T-cell (primary cell): ENCODE results near the gene LHFPL2. TPM values are rescaled to one million over a fixed set of nuclear protein-coding genes. Genes with fewer than 3 reads are reported as not detected.

Experiments used
- ATAC-seq, 4 experiments: fragments of 200-7000 bp in 3 of 4; fragments of 150-1000 bp in 1 of 4; cut with Tn5 transposase; replicated peaks in 1 of 4; 1 replicate in 3 of 4; 2 replicates in 1 of 4; pipeline ENCODE4 v1.10.0; 2021; ENCODE audit warnings: moderate library complexity in 3 of 4, mild to moderate bottlenecking in 2 of 4, moderate number of reproducible peaks in 1 of 4
- CTCF ChIA-PET, 2 donors: fragments of 300-600 bp; sonication (Branson Sonifier 250); formaldehyde crosslinking; loops; one replicate each; lab custom pipeline; 2022; ENCODE audit warnings: antibody characterized with exemption in 2 of 2; lab: Charles Lee
- POLR2A ChIA-PET, 2 donors: fragments of 300-600 bp; sonication (Branson Sonifier 250); formaldehyde crosslinking; loops; one replicate each; lab custom pipeline; 2022; ENCODE audit warnings: antibody characterized with exemption in 2 of 2; lab: Charles Lee
- DNase-seq, 35 experiments: peaks; one replicate each; pipeline versions ENCODE4 v3.0.0 to v3.0.0-alpha.2; 2013 to 2023
- H3K27ac ChIP-seq: one replicate; pipeline ENCODE4 v1.5.1; 2013; ENCODE audit warnings: low read length
- H3K27me3 ChIP-seq, 2 experiments: replicated peaks in 1 of 2; 1 replicate in 1 of 2; 2 replicates in 1 of 2; pipeline versions ENCODE4 v1.6.1 to v1.7.0; 2013; ENCODE audit warnings: low read length in 1 of 2, mixed read lengths in 1 of 2; ENCODE audit not compliant: control insufficient read depth in 2 of 2, insufficient read depth in 2 of 2; ENCODE audit errors: extremely low read depth in 1 of 2
- H3K36me3 ChIP-seq, 2 donors: 1 replicate in 1 of 2; 2 replicates in 1 of 2; pipeline versions ENCODE4 v1.6.1 to v1.7.0; 2013; ENCODE audit warnings: low read length in 1 of 2; ENCODE audit not compliant: control insufficient read depth in 2 of 2, insufficient read depth in 1 of 2; ENCODE audit errors: extremely low read depth in 1 of 2
- H3K4me1 ChIP-seq, 2 experiments: 1 replicate in 1 of 2; 2 replicates in 1 of 2; pipeline versions ENCODE4 v1.6.1 to v1.7.0; 2013; ENCODE audit warnings: low read length in 2 of 2, mixed read lengths in 1 of 2; ENCODE audit not compliant: insufficient read depth in 2 of 2, control insufficient read depth in 1 of 2; ENCODE audit errors: extremely low read depth in 1 of 2
- H3K4me3 ChIP-seq, 2 donors: 1 replicate in 1 of 2; 2 replicates in 1 of 2; pipeline versions ENCODE4 v1.5.1 to v1.7.0; 2013; ENCODE audit warnings: mild to moderate bottlenecking in 2 of 2, low read length in 1 of 2, moderate library complexity in 1 of 2; ENCODE audit not compliant: control insufficient read depth in 1 of 2; ENCODE audit errors: extremely low read depth in 1 of 2
- H3K9me3 ChIP-seq: 2 replicates; pipeline ENCODE4 v1.7.0; 2013
- H3K27ac Mint-ChIP-seq, 2 donors: one replicate each; pipeline ENCODE4 v1.8.0; 2020 to 2021; ENCODE audit warnings: mild to moderate bottlenecking in 2 of 2, mixed read lengths in 2 of 2
- H3K27me3 Mint-ChIP-seq, 2 donors: one replicate each; pipeline ENCODE4 v1.8.0; 2021 to 2022; ENCODE audit warnings: mixed read lengths in 2 of 2
- H3K36me3 Mint-ChIP-seq: one replicate; pipeline ENCODE4 v1.8.0; 2021; ENCODE audit warnings: mixed read lengths
- H3K4me1 Mint-ChIP-seq, 3 donors: one replicate each; pipeline ENCODE4 v1.8.0; 2020 to 2022; ENCODE audit warnings: mixed read lengths in 3 of 3, mild to moderate bottlenecking in 1 of 3
- H3K4me3 Mint-ChIP-seq, 3 donors: one replicate each; pipeline ENCODE4 v1.8.0; 2020 to 2022; ENCODE audit warnings: mild to moderate bottlenecking in 3 of 3, mixed read lengths in 3 of 3, moderate library complexity in 3 of 3
- H3K9me3 Mint-ChIP-seq, 3 donors: one replicate each; pipeline ENCODE4 v1.8.0; 2020 to 2022; ENCODE audit warnings: mixed read lengths in 3 of 3
- WGBS: methylation state at CpG from one replicate; pipeline ENCODE4 v1.1.5; 2013; ENCODE audit warnings: missing lambda C conversion rate; ENCODE audit not compliant: insufficient coverage; 5-methylcytosine and 5-hydroxymethylcytosine counted together
- total RNA-seq, 35 experiments: library from RNA in 6 of 35; stranded (reverse) in 6 of 35; fragments of 120-200 nt in 1 of 35; gene quantifications; one replicate each; pipeline versions ENCODE4 v1.2.1 to v1.2.4 and lab custom pipeline; 2013 to 2026

The LHFPL2 gene
- total RNA-seq, 5 donors from 2014 or later (not counting 1 experiment from before 2014, with no cell fraction given), result 0.19 to 1.9 (median 0.82) TPM

DNA sequence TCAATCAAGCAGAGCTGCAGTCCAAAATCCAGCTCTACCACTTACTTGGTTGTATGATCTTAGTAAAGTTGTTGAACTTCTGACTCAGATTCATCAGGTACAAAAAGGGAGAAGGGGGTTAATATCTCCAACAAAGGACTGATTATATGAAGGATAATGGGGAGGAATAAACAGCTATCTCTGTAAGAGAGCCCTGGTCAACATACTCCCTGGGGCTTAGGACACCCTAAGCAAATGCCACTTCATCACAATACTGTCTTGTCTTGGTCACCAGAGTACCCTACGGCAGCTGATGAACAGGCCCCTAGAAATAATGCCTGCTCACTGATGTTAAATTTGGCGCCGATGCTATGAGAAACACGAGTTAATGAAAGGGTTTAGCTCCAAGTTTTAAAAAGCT, 34.8 kb downstream of the LHFPL2 start:
- H3K27me3 ChIP-seq, result peaks cover 0 to 6% of the 10 kb centered on the region in 2 experiments
- no peak for DNase-seq
- Mint-ChIP-seq H3K36me3 (no peaks in the 10 kb centered on the region), H3K27me3 (no peaks in the 10 kb centered on the region), H3K4me3 (no peak overlapping the region), H3K27ac (no peak overlapping the region), H3K9me3 (no peaks in the 10 kb centered on the region), H3K4me1 (no peaks in the 10 kb centered on the region)
- ATAC-seq, result no peak
- ChIA-PET CTCF (no interaction called here), POLR2A (interaction anchor here in 1 of 2 donors (0.6 kb wide), 1 partner anchor 14 kb away, joined by 3 read pairs; no protein-coding TSS in a partner anchor)
- no peak overlapping the region for H3K27ac ChIP-seq
- H3K4me3 ChIP-seq, result no peak overlapping the region
- no peaks in the 10 kb centered on the region for H3K4me1 ChIP-seq
- H3K36me3 ChIP-seq, result no peaks in the 10 kb centered on the region
- H3K9me3 ChIP-seq, result no peaks in the 10 kb centered on the region
- WGBS, result 46% methylated on average over 4 of the region's 4 CpGs

DNA sequence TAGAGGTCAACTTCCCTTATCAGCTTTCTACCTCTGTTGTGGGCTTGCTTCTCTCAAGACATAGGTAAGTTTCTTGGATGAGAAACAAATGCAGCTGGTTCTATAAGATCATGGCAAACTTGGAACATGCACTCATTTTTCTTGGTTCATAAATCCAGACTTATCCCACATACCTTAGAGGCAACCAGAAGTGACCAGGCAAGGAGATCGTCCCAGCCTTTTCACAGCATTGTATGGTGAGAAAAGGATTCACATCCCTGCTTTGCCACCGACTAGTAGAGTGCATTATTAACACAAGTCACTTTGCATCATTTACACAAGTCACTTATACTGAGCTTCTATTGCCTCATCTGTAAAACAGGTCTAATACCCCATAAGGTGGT, 35.4 kb downstream of the LHFPL2 start:
- CTCF ChIA-PET, result no interaction called here
- no peak overlapping the region for H3K4me3 ChIP-seq
- Mint-ChIP-seq H3K4me3 (no peak overlapping the region), H3K27me3 (no peaks in the 10 kb centered on the region), H3K9me3 (no peaks in the 10 kb centered on the region), H3K36me3 (no peaks in the 10 kb centered on the region), H3K27ac (no peak overlapping the region), H3K4me1 (no peaks in the 10 kb centered on the region)
- no peaks in the 10 kb centered on the region for H3K9me3 ChIP-seq
- WGBS, result no CpG with 5 or more reads among the region's 2 CpGs
- DNase-seq (no peak), ATAC-seq (no peak)
- no peak overlapping the region for H3K27ac ChIP-seq
- POLR2A ChIA-PET, result interaction anchor here in 1 of 2 donors (0.6 kb wide), 1 partner anchor 13 kb away, joined by 3 read pairs; no protein-coding TSS in a partner anchor
- peaks cover 0 to 6% of the 10 kb centered on the region in 2 experiments for H3K27me3 ChIP-seq
- H3K36me3 ChIP-seq, result no peaks in the 10 kb centered on the region
- no peaks in the 10 kb centered on the region for H3K4me1 ChIP-seq

DNA sequence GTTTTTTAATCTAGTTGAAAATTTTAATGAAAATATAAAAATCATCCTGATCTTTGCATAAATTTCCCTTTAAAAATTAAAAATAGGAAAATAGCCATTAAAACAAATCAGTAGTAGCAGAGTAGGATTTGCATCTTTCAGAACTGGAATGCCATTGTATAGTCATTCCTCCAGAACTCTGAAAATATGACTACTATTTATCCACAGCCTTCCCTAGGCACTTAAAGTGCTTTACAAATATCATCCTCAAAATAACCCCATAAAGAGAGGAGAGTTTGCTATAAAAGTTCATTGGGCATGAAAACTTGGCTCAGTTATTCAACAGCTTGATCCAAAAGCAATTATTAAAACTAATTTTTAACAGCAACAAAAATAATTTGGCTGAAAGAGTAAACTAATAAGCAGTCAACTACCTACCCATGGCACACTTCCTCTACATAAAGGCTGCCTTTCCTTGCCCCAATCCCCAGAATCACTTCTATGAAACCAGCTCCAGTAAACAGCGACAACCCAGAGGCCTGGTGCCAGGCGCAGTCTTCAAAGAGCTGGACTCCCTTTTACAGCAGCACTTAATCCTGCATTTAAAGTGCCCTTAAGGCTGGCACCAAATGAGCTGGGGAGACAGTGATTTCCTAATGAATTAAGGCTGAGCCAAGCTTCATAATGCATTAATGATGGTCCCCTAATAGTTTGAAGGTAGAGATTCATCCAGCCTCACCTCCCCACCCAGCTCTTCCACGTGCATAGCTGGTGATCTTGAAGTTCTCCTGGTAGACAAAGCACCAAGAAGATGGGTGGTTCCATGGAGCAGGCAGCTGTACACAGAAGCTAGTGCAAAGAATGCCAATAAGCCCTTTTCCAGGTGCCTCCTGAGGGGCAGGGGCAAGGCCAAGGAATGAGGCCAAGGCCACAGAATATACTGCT, 36.1 kb downstream of the LHFPL2 start:
- H3K27me3 ChIP-seq, result peaks cover 0 to 6% of the 10 kb centered on the region in 2 experiments
- H3K27ac Mint-ChIP-seq, result no peak overlapping the region
- no peaks in the 10 kb centered on the region for H3K9me3 ChIP-seq
- no peak overlapping the region for H3K27ac ChIP-seq
- 94% methylated on average over 2 of the region's 3 CpGs for WGBS
- no peak overlapping the region for H3K4me3 ChIP-seq
- H3K4me1 Mint-ChIP-seq, result no peaks in the 10 kb centered on the region
- H3K36me3 Mint-ChIP-seq, result no peaks in the 10 kb centered on the region
- no peak for ATAC-seq
- H3K9me3 Mint-ChIP-seq, result no peaks in the 10 kb centered on the region
- H3K4me3 Mint-ChIP-seq, result no peak overlapping the region
- POLR2A ChIA-PET, result no interaction called here
- no peaks in the 10 kb centered on the region for H3K36me3 ChIP-seq
- no peaks in the 10 kb centered on the region for H3K27me3 Mint-ChIP-seq
- no peaks in the 10 kb centered on the region for H3K4me1 ChIP-seq
- no peak for DNase-seq
- CTCF ChIA-PET, result no interaction called here

DNA sequence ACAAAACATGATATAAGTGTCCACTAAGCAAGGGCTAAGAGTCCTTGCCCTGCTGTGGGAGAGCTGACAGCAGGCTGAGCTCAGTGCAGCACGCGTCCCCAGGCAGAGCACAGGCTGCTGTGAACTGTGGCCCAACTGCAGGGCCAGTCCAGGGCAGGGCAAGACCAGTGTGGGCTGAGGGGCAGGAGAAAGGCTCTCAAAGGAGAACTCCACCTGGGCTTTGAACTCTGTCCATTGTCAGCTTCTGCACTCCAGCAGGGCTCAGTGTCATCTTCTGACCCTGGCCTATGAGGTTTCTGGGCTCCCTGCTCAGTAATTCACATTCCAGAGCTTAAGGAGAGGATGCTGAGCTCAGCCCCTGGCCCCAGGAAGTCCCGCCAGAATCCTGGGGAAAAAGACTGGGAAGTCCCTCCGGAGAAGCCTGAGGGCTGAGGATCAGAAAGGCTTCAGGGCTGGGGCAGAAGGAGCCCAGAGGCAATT, 37.4 kb downstream of the LHFPL2 start:
- Histone ChIP-seq H3K9me3 (no peaks in the 10 kb centered on the region), H3K27me3 (peaks cover 0 to 11% of the 10 kb centered on the region in 2 experiments), H3K36me3 (no peaks in the 10 kb centered on the region), H3K4me3 (no peak overlapping the region), H3K4me1 (no peaks in the 10 kb centered on the region), H3K27ac (no peak overlapping the region)
- Mint-ChIP-seq H3K27ac (no peak overlapping the region), H3K36me3 (no peaks in the 10 kb centered on the region), H3K9me3 (no peaks in the 10 kb centered on the region), H3K4me1 (no peaks in the 10 kb centered on the region), H3K4me3 (no peak overlapping the region), H3K27me3 (no peaks in the 10 kb centered on the region)
- DNase-seq (no peak), ATAC-seq (no peak)
- POLR2A ChIA-PET, result no interaction called here
- WGBS, result 89% methylated on average over 4 of the region's 4 CpGs
- CTCF ChIA-PET, result no interaction called here

DNA sequence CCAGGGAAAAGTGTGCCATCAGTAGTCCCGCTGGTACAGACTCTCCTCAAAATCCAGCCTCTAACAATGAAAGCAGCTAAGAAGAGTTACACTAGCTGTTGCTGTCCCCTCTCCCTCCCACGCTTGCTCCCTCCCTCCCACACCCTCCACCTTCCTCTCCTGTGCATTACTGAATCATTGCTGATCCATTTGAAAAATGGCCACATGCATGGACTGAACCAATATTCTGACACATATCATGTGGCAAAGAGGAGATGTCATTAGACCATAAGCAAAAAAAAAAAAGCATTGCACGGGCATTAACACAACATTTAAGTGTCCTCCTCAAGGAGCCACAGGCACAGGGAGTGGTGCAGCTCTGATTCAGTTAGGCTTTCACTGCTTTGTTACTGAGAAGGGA, 37.9 kb downstream of the LHFPL2 start:
- Histone ChIP-seq H3K9me3 (no peaks in the 10 kb centered on the region), H3K36me3 (no peaks in the 10 kb centered on the region), H3K4me3 (no peak overlapping the region), H3K27ac (no peak overlapping the region), H3K4me1 (no peaks in the 10 kb centered on the region), H3K27me3 (peaks cover 0 to 11% of the 10 kb centered on the region in 2 experiments)
- POLR2A ChIA-PET, result no interaction called here
- H3K36me3 Mint-ChIP-seq, result no peaks in the 10 kb centered on the region
- no peak for DNase-seq
- ATAC-seq, result no peak
- WGBS, result 60% methylated on average over 2 of the region's 3 CpGs
- CTCF ChIA-PET, result interaction anchor here in 1 of 2 donors (0.5 kb wide), 1 partner anchor 515 kb away, joined by 4 read pairs; no protein-coding TSS in a partner anchor
- no peaks in the 10 kb centered on the region for H3K9me3 Mint-ChIP-seq
- H3K4me1 Mint-ChIP-seq, result no peaks in the 10 kb centered on the region
- H3K27me3 Mint-ChIP-seq, result no peaks in the 10 kb centered on the region
- no peak overlapping the region for H3K27ac Mint-ChIP-seq
- H3K4me3 Mint-ChIP-seq, result no peak overlapping the region

DNA sequence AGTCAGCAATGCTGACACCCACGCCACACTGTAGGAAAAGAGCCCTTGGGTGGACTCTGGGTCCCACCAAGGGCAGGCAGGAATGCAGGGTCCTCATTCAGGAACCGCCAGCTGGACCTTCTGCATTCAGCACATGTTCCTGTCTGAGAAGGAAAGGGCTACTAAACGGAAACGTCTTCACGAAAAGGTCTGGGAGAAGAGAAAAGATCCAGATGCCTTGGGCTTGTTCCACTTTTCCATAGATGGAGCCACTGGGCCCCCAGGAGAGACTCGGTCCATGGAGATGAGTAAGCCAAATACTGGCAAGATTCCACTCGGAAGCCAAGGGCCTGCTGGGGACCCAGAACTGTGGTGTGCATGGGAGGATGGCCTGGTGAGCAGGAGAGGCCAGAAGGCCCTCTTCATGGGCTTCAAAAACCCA, 38.4 kb downstream of the LHFPL2 start:
- Histone ChIP-seq H3K9me3 (no peaks in the 10 kb centered on the region), H3K4me3 (no peak overlapping the region), H3K36me3 (no peaks in the 10 kb centered on the region), H3K27ac (no peak overlapping the region), H3K4me1 (no peaks in the 10 kb centered on the region), H3K27me3 (peaks cover 0 to 11% of the 10 kb centered on the region in 2 experiments)
- ATAC-seq, result no peak
- POLR2A ChIA-PET, result no interaction called here
- H3K27ac Mint-ChIP-seq, result no peak overlapping the region
- H3K36me3 Mint-ChIP-seq, result no peaks in the 10 kb centered on the region
- H3K9me3 Mint-ChIP-seq, result no peaks in the 10 kb centered on the region
- CTCF ChIA-PET, result interaction anchor here in 1 of 2 donors (0.5 kb wide), 1 partner anchor 515 kb away, joined by 4 read pairs; no protein-coding TSS in a partner anchor
- WGBS, result 83% methylated on average over 7 of the region's 7 CpGs
- DNase-seq, result no peak
- H3K4me1 Mint-ChIP-seq, result no peaks in the 10 kb centered on the region
- no peak overlapping the region for H3K4me3 Mint-ChIP-seq
- H3K27me3 Mint-ChIP-seq, result no peaks in the 10 kb centered on the region
